Mucosa of descending colon (tissue), 3 donors: ENCODE results near the gene NAA20. TPM values are rescaled to one million over a fixed set of nuclear protein-coding genes. Genes with fewer than 3 reads are reported as not detected.

Experiments used
- ATAC-seq: fragments of 200-7000 bp; cut with Tn5 transposase; one replicate; pipeline ENCODE4 v1.9.1; 2020; ENCODE audit warnings: mild to moderate bottlenecking, moderate library complexity
- DNase-seq, 3 donors: peaks; one replicate each; pipeline ENCODE4 v3.0.0-alpha.2; 2020
- H3K36me3 ChIP-seq: fragments of 200-600 bp; one replicate; pipeline ENCODE4 v1.8.0; 2021; ENCODE audit warnings: low read depth, mild to moderate bottlenecking
- H3K4me1 ChIP-seq: fragments of 200-600 bp; one replicate; pipeline ENCODE4 v1.8.0; 2021; ENCODE audit warnings: low read depth, mild to moderate bottlenecking
- H3K4me3 ChIP-seq: fragments of 200-600 bp; one replicate; pipeline ENCODE4 v1.8.0; 2021; ENCODE audit warnings: mild to moderate bottlenecking
- H3K9me3 ChIP-seq: fragments of 200-600 bp; one replicate; pipeline ENCODE4 v1.8.0; 2021; ENCODE audit warnings: mild to moderate bottlenecking
- CTCF ChIP-seq: fragments of 200-600 bp; IDR thresholded peaks from one replicate; pipeline ENCODE4 v1.8.0; 2022; ENCODE audit warnings: antibody characterized with exemption, mild to moderate bottlenecking
- intact Hi-C, 2 donors: fragments of 100-400 bp; cut with DNase I in 1 of 2; cut with micrococcal nuclease in 1 of 2; formaldehyde crosslinking; loops; one replicate each; pipeline versions ENCODE4 v1.11.0 to v1.11.1; 2022; cut with DNase I, micrococcal nuclease
- total RNA-seq, 3 donors: library from RNA; stranded (reverse); fragmentation: NEBNext Ultra II Directional in 2 of 3; extraction: Animal tissue kit (Norgen Biotek cat#: 25700) in 2 of 3; gene quantifications; one replicate each; pipeline versions ENCODE4 v1.2.1 to v1.2.4, GENCODE V29; 2021 to 2023
- donor health status: DM: no; HTN: no; CAD: no; lungs with moderate emphysema.
- donor health status: DM: no; HTN: no; CAD: no.
- donor health status: DM: no; HTN: yes; CAD: no.

NAA20 gene
- total RNA-seq, 3 donors from 2014 or later = 38.7 to 46.6 (median 42.3) TPM

- no peaks in the 10 kb centered on the region for H3K36me3 ChIP-seq
- H3K9me3 ChIP-seq = no peaks in the 10 kb centered on the region
- H3K4me3 ChIP-seq = peak within 1 kb of the TSS; percentile 91
- DNase-seq = peak; percentile 97 to 99 (median 98)
- TF ChIP-seq CTCF = no peak
- intact Hi-C loops = no loop called here
- ATAC-seq = peak; percentile 99
- H3K4me1 ChIP-seq = peaks cover 12% of the 10 kb centered on the region
Measured at GRCh38 chr20:20052074-20052970, 35.2 kb downstream of the NAA20 start, which contains the start of the genes CFAP61 and CRNKL1. Gene CFAP61, plus strand, starts transcription at chr20:20052532. Its CDS starts 4,122 bp downstream, at chr20:20056654. Gene CRNKL1, minus strand, starts transcription at chr20:20052466. Its CDS starts 124 bp downstream, at chr20:20052342.

GRCh38 chr20:20060234-20060998, 43.3 kb downstream of the NAA20 start:
- Histone ChIP-seq H3K36me3 (no peaks in the 10 kb centered on the region), H3K4me3 (no peak overlapping the region), H3K9me3 (no peaks in the 10 kb centered on the region), H3K4me1 (no peaks in the 10 kb centered on the region)
- intact Hi-C loops = no loop called here
- no peak for TF ChIP-seq CTCF
- ATAC-seq (no peak), DNase-seq (no peak)

GRCh38 chr20:20063941-20064702, 47.0 kb downstream of the NAA20 start:
- no peak for DNase-seq
- H3K36me3 ChIP-seq = no peaks in the 10 kb centered on the region
- H3K4me3 ChIP-seq = no peak overlapping the region
- intact Hi-C loops = no loop called here
- no peak for TF ChIP-seq CTCF
- H3K9me3 ChIP-seq = no peaks in the 10 kb centered on the region
- H3K4me1 ChIP-seq = no peaks in the 10 kb centered on the region
- no peak for ATAC-seq

- Histone ChIP-seq H3K4me1 (no peaks in the 10 kb centered on the region), H3K9me3 (no peaks in the 10 kb centered on the region), H3K4me3 (no peak overlapping the region), H3K36me3 (no peaks in the 10 kb centered on the region)
- DNase-seq = no peak
- intact Hi-C loops = no loop called here
- no peak for TF ChIP-seq CTCF
- ATAC-seq = no peak
Measured at GRCh38 chr20:20065361-20065760, 48.2 kb downstream of the NAA20 start.
